Measurements from ENCODE around the gene DLG4. TPM values are rescaled to one million over a fixed set of nuclear protein-coding genes. Genes with fewer than 3 reads are reported as not detected.
A peak's percentile ranks its signal among the peaks of the same experiment; 100 is the strongest.

Gene DLG4
- total RNA-seq, 1 donor from 2014 or later, result 45.6 TPM

GRCh38 chr17:7219229-7219811 is 316 bp downstream of the DLG4 start:
- H3K9ac ChIP-seq (ENCODE audit: low read length), result peak overlapping the region; percentile 93
- H3K27ac ChIP-seq (ENCODE audit: low read depth, low read length), result peak overlapping the region; percentile 80
- no peak for TF ChIP-seq EZH2 (IDR thresholded peaks at IDR 0.05; ENCODE audit: insufficient read depth, low read length)
- TF ChIP-seq, protein P1, sequence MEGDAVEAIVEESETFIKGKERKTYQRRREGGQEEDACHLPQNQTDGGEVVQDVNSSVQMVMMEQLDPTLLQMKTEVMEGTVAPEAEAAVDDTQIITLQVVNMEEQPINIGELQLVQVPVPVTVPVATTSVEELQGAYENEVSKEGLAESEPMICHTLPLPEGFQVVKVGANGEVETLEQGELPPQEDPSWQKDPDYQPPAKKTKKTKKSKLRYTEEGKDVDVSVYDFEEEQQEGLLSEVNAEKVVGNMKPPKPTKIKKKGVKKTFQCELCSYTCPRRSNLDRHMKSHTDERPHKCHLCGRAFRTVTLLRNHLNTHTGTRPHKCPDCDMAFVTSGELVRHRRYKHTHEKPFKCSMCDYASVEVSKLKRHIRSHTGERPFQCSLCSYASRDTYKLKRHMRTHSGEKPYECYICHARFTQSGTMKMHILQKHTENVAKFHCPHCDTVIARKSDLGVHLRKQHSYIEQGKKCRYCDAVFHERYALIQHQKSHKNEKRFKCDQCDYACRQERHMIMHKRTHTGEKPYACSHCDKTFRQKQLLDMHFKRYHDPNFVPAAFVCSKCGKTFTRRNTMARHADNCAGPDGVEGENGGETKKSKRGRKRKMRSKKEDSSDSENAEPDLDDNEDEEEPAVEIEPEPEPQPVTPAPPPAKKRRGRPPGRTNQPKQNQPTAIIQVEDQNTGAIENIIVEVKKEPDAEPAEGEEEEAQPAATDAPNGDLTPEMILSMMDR (IDR thresholded peaks at IDR 0.05; ENCODE audit: insufficient read depth, low read depth, low read length), result no peak
- peak overlapping the region; percentile 73 for H3K4me3 ChIP-seq (ENCODE audit: insufficient read depth, low read depth, low read length)
- H3K79me2 ChIP-seq (ENCODE audit: insufficient read depth, low read length), result peaks cover 51% of the 10 kb centered on the region
- DNase-seq (ENCODE audit: low read depth) (no peak), FAIRE-seq (no peak)
- Mint-ChIP-seq H3K9me3 (ENCODE audit: unreplicated experiment) (no peaks in the 10 kb centered on the region), H3K27ac (ENCODE audit: unreplicated experiment) (peak overlapping the region; percentile 98), H3K4me3 (ENCODE audit: unreplicated experiment) (peak overlapping the region; percentile 96), H3K4me1 (ENCODE audit: low read depth, unreplicated experiment) (peaks cover 29% of the 10 kb centered on the region), H3K36me3 (ENCODE audit: low read depth, unreplicated experiment) (peaks cover 17% of the 10 kb centered on the region), H3K27me3 (ENCODE audit: low read depth, unreplicated experiment) (no peaks in the 10 kb centered on the region)
- peaks cover 13% of the 10 kb centered on the region for H3K36me3 ChIP-seq (ENCODE audit: insufficient read depth, low read length)
- peak overlapping the region; percentile 92 for H3K4me2 ChIP-seq (ENCODE audit: low read length)
- no peaks in the 10 kb centered on the region for H3K27me3 ChIP-seq (ENCODE audit: insufficient read depth, low read length)
- H4K20me1 ChIP-seq (ENCODE audit: insufficient read depth, low read length), result peaks cover 61% of the 10 kb centered on the region
- no peaks in the 10 kb centered on the region for H3K9me3 ChIP-seq (ENCODE audit: insufficient read depth, low read depth, low read length)
- peaks cover 38% of the 10 kb centered on the region for H3K4me1 ChIP-seq (ENCODE audit: insufficient read depth, low read length)
- H2AFZ ChIP-seq (ENCODE audit: low read depth, low read length), result peak overlapping the region; percentile 36

DNA sequence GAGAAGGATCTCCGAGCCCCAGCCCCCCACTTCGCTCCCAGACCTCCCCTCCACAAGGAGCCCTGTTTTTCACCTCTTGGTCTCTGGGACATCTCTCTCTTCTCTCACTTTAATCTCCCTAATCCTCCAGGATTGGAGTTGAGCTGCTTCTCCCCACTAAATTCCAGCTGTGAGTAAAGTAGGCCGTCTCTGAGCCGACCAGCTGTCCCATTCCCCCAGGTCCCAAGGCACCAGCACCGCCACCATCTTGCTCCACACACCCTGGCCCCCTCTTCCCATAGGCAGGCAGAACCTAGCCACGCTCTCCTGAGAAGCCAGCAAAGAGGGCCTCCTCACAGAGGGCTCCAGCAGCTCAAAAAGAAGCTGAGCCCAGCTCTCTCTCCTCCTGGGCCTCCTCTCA is 878 bp downstream of the DLG4 start:
- peak overlapping the region; percentile 96 for H3K4me3 Mint-ChIP-seq (ENCODE audit: unreplicated experiment)
- no peaks in the 10 kb centered on the region for H3K27me3 ChIP-seq (ENCODE audit: insufficient read depth, low read length)
- no peak for TF ChIP-seq EZH2 (IDR thresholded peaks at IDR 0.05; ENCODE audit: insufficient read depth, low read length)
- TF ChIP-seq, protein P1 (IDR thresholded peaks at IDR 0.05; ENCODE audit: insufficient read depth, low read depth, low read length), result no peak
- H3K9me3 Mint-ChIP-seq (ENCODE audit: unreplicated experiment), result no peaks in the 10 kb centered on the region
- H3K27ac Mint-ChIP-seq (ENCODE audit: unreplicated experiment), result peak overlapping the region; percentile 36
- H3K4me2 ChIP-seq (ENCODE audit: low read length), result no peak overlapping the region
- DNase-seq (ENCODE audit: low read depth) (no peak), FAIRE-seq (no peak)
- peaks cover 42% of the 10 kb centered on the region for H3K4me1 ChIP-seq (ENCODE audit: insufficient read depth, low read length)
- no peaks in the 10 kb centered on the region for H3K27me3 Mint-ChIP-seq (ENCODE audit: low read depth, unreplicated experiment)
- peaks cover 13% of the 10 kb centered on the region for H3K36me3 ChIP-seq (ENCODE audit: insufficient read depth, low read length)
- no peak overlapping the region for H3K27ac ChIP-seq (ENCODE audit: low read depth, low read length)
- no peak overlapping the region for H2AFZ ChIP-seq (ENCODE audit: low read depth, low read length)
- no peaks in the 10 kb centered on the region for H3K9me3 ChIP-seq (ENCODE audit: insufficient read depth, low read depth, low read length)
- peaks cover 55% of the 10 kb centered on the region for H3K79me2 ChIP-seq (ENCODE audit: insufficient read depth, low read length)
- no peak overlapping the region for H3K9ac ChIP-seq (ENCODE audit: low read length)
- H3K4me3 ChIP-seq (ENCODE audit: insufficient read depth, low read depth, low read length), result no peak overlapping the region
- peaks cover 27% of the 10 kb centered on the region for H3K4me1 Mint-ChIP-seq (ENCODE audit: low read depth, unreplicated experiment)
- H3K36me3 Mint-ChIP-seq (ENCODE audit: low read depth, unreplicated experiment), result peaks cover 14% of the 10 kb centered on the region
- H4K20me1 ChIP-seq (ENCODE audit: insufficient read depth, low read length), result peaks cover 61% of the 10 kb centered on the region

- Mint-ChIP-seq H3K9me3 (ENCODE audit: unreplicated experiment) (no peaks in the 10 kb centered on the region), H3K27me3 (ENCODE audit: low read depth, unreplicated experiment) (no peaks in the 10 kb centered on the region), H3K27ac (ENCODE audit: unreplicated experiment) (no peak overlapping the region), H3K4me3 (ENCODE audit: unreplicated experiment) (peak overlapping the region; percentile 96), H3K4me1 (ENCODE audit: low read depth, unreplicated experiment) (peaks cover 31% of the 10 kb centered on the region), H3K36me3 (ENCODE audit: low read depth, unreplicated experiment) (peaks cover 12% of the 10 kb centered on the region)
- Histone ChIP-seq H3K27ac (ENCODE audit: low read depth, low read length) (no peak overlapping the region), H3K4me2 (ENCODE audit: low read length) (peak overlapping the region; percentile 87), H3K9me3 (ENCODE audit: insufficient read depth, low read depth, low read length) (no peaks in the 10 kb centered on the region), H4K20me1 (ENCODE audit: insufficient read depth, low read length) (peaks cover 61% of the 10 kb centered on the region), H3K27me3 (ENCODE audit: insufficient read depth, low read length) (no peaks in the 10 kb centered on the region), H2AFZ (ENCODE audit: low read depth, low read length) (no peak overlapping the region), H3K4me3 (ENCODE audit: insufficient read depth, low read depth, low read length) (no peak overlapping the region), H3K4me1 (ENCODE audit: insufficient read depth, low read length) (peaks cover 45% of the 10 kb centered on the region), H3K36me3 (ENCODE audit: insufficient read depth, low read length) (peaks cover 9% of the 10 kb centered on the region), H3K79me2 (ENCODE audit: insufficient read depth, low read length) (peaks cover 61% of the 10 kb centered on the region), H3K9ac (ENCODE audit: low read length) (peak overlapping the region; percentile 75)
- TF ChIP-seq EZH2 (IDR thresholded peaks at IDR 0.05; ENCODE audit: insufficient read depth, low read length), result no peak
- TF ChIP-seq, protein P1 (IDR thresholded peaks at IDR 0.05; ENCODE audit: insufficient read depth, low read depth, low read length), result no peak
- DNase-seq (ENCODE audit: low read depth) (no peak), FAIRE-seq (no peak)
Observed at GRCh38 chr17:7218166-7218565, 1.5 kb downstream of the DLG4 start.
